Kidney epithelial cell (primary cell): ENCODE data around the gene OGT. TPM values are rescaled to one million over a fixed set of nuclear protein-coding genes. Genes with fewer than 3 reads are reported as not detected.
A peak's percentile ranks its signal among the peaks of the same experiment; 100 is the strongest.

ENCODE experiments used
- DNase-seq: peaks from one replicate; pipeline ENCODE4 v3.0.0-alpha.2; 2010; ENCODE audit warnings: low read depth
- H3K27me3 ChIP-seq: 2 replicates; pipeline ENCODE4 v1.6.0; 2011; ENCODE audit warnings: low read length; ENCODE audit not compliant: control insufficient read depth, insufficient read depth
- H3K36me3 ChIP-seq: 2 replicates; pipeline ENCODE4 v1.5.1; 2011; ENCODE audit warnings: low read length; ENCODE audit not compliant: control insufficient read depth, insufficient read depth
- H3K4me3 ChIP-seq: 2 replicates; pipeline ENCODE4 v1.5.1; 2011; ENCODE audit warnings: low read depth, mild to moderate bottlenecking, control low read depth, low read length
- CTCF ChIP-seq: IDR thresholded peaks from 2 replicates; pipeline ENCODE4 v1.5.1; 2011; ENCODE audit warnings: mild to moderate bottlenecking, moderate library complexity, low read length, control low read depth, inconsistent platforms; ENCODE audit not compliant: insufficient read depth, poor library complexity, severe bottlenecking
- total RNA-seq: library from RNA; depleted of rRNA; stranded (reverse); fragments of >200 nt; gene quantifications from 2 replicates; pipeline ENCODE4 v1.2.3, GENCODE V29; 2015

OGT gene
- total RNA-seq, 1 donor from 2014 or later: 71.7 TPM

DNA sequence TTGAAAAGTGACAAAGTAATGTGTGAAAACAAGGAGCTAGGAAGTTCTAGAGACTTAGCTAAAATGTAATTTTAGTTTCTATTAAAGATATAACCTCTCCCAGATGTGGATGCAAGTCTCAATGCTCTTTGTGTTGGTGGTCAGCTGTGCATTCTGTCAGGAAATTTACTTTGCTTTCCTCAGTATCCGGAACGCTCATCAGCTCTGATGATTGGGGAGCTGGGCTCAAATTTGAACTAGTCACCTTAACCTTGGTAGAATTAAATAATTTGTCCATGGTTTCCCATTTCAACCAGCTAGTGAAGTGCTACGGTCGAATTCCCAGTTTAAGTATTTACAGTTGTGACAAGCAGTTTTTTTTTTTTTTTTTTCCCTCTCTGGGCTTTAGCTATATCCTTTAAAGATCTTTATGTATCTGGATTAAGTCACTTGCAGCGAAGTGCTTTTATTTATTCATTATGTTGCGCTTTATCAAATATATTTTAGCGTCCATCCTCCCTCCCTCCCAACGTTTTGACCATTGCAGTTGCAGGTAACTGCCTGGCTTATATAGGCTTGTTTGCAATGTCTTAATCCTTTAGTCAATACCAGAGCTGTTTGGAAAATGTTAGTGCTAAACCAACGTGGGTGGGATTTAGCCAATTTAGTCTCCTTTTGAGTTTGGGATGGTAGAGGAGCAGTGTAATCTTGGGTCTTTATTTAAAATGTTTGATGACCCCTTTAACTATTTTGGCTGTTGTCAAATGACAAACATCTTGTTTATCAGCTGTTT is 2.1 kb downstream of the OGT start:
- DNase-seq: no peak
- TF ChIP-seq CTCF: no peak
- no peaks in the 10 kb centered on the region for H3K27me3 ChIP-seq
- H3K4me3 ChIP-seq: peak overlapping the region; percentile 56
- H3K36me3 ChIP-seq: no peaks in the 10 kb centered on the region

GRCh38 chrX:71536285-71536684 is 3.4 kb downstream of the OGT start:
- no peak for DNase-seq
- Histone ChIP-seq H3K36me3 (no peaks in the 10 kb centered on the region), H3K4me3 (peak overlapping the region; percentile 3), H3K27me3 (no peaks in the 10 kb centered on the region)
- no peak for TF ChIP-seq CTCF

GRCh38 chrX:71537743-71538142 is 4.8 kb downstream of the OGT start:
- Histone ChIP-seq H3K27me3 (no peaks in the 10 kb centered on the region), H3K36me3 (no peaks in the 10 kb centered on the region), H3K4me3 (no peak overlapping the region)
- no peak for DNase-seq
- no peak for TF ChIP-seq CTCF

GRCh38 chrX:71540801-71541200 is 7.9 kb downstream of the OGT start:
- no peak for TF ChIP-seq CTCF
- DNase-seq: no peak
- Histone ChIP-seq H3K27me3 (no peaks in the 10 kb centered on the region), H3K4me3 (no peak overlapping the region), H3K36me3 (no peaks in the 10 kb centered on the region)

DNA sequence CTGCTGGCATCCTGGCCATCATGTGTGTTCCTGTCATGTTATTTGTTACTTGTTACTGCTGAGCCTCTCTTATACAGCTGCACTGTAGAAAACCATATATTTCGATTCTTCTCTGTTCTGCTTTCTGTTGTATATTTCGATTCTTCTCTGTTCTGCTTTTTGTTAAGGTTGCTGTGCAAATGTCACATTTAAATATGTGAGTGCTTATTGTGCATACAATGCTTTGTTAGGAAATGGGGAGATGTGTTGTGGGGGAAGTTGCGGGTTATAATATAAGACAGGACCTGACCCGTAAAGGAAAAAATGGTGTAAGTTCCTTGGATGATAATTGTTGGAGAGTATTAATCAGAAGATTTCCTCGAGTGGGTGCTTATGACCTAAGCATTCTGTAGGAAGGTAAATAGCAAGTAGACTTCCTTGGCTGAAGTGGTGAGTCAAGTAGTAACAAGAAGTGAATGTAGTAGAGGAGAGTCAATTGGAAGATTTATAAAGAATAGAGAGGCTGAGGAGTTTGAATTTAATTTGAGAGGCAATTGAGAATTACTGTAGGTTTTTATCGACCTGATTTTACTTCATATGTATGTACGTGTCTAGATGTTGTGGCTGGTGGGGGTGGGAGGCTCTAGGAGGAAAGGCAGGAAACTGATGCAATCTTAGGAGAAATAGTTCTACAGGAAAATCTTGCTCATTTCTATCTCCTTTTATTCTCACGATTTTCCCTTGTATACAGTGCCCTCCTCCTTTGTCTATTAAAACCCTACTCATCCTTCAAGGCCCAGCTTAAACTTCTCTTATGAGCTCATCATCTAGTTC is 8.5 kb downstream of the OGT start:
- no peak for TF ChIP-seq CTCF
- Histone ChIP-seq H3K36me3 (no peaks in the 10 kb centered on the region), H3K4me3 (no peak overlapping the region), H3K27me3 (no peaks in the 10 kb centered on the region)
- DNase-seq: no peak
